ENCODE data around the gene SERINC2.

DNA sequence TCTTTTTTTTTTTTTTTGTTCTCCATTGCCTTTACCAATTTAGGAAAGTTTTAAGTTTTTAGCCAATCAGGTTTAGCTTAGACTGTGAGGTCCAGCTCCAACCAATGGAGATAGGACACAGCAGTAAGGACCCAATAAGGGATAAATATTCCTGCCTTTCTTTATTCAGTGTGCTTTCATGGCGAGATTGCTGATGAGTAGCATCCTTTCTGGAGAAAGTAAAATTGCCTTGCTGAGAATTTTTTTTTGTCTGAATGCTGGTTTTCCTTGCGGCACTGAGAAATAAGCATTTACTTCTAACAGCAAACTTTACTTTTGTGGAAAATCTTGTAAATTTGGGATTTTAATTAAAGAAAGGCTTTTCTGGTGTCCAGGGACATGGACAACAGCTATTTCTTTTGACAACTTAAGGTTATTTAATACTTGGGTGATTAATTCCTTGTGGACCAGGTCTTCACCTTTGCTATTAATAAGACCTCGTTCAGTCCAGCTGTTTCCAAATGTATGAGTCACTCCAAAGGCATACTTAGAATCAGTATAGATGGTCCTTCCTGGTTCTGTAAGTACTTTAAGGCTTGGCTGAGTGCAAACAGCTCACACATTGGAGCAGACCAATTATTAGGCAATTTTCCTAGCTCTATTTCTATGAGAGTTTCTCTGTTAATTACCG is 54.1 kb downstream of the SERINC2 start:
- TF ChIP-seq CTCF (IDR thresholded peaks at IDR 0.05 in 2 of 3, conservative IDR thresholded peaks at IDR 0.05 in 1 of 3; ENCODE audit: borderline replicate concordance in 1 of 3, insufficient read depth in 1 of 3, low read depth in 2 of 3, low read length in 2 of 3): no peak
- TF ChIP-seq, protein P1, sequence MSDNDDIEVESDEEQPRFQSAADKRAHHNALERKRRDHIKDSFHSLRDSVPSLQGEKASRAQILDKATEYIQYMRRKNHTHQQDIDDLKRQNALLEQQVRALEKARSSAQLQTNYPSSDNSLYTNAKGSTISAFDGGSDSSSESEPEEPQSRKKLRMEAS (IDR thresholded peaks at IDR 0.05): no peak

Data from HCT116 (cell line).